ENCODE measurements around the gene CDCA4.
A peak's percentile ranks its signal among the peaks of the same experiment; 100 is the strongest.

CDCA4 gene

DNA sequence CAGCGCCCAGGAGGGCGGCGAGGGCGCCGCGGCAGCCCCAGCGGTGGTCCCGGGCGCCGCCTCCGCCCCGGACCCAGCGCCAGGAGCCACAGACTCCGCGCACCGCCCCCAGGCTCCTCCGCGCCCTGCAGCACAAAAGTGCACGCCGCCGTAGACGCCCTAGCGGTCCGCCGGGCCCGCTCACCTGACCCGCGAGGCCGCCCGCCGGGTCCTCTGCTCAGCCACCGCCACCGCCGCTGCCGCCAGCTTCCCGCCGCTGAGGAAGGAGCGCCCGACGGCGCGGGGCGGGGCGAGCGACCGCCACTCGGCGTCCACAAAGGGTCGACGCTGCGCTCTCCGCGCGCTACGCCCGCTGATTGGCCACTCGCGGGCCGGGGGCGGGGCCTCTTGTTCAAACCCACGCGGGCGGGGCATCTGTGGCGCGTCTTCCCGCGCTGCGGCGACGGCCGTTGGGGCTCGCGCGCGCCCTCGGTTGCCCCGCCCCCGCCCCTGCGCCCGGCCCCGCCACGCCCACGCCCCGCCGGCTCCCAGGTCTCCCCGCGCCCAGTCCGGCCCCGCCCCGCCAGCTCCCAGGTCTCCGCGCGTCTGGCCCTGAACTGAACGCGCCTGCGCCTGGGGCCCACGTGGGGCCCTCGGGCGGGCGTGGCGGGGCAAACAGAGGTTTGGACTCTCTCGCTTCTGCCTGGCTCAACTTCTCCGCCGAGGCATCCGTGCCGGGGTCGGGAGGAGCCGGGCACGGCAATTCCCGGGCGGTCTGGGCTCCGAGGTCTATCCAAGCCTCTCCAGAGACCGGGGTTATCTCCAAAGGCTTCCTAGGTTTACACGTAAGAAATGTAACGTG lies at the start of gene CDCA4:
TSS of gene CDCA4 (minus strand) at position 269 of the 841 bp plus-strand sequence. CDS start 9,154 bp downstream, outside the sequence.
- TF ChIP-seq ZFX (IDR thresholded peaks at IDR 0.05; ENCODE audit: borderline replicate concordance) = no peak
- TF ChIP-seq, protein P1, sequence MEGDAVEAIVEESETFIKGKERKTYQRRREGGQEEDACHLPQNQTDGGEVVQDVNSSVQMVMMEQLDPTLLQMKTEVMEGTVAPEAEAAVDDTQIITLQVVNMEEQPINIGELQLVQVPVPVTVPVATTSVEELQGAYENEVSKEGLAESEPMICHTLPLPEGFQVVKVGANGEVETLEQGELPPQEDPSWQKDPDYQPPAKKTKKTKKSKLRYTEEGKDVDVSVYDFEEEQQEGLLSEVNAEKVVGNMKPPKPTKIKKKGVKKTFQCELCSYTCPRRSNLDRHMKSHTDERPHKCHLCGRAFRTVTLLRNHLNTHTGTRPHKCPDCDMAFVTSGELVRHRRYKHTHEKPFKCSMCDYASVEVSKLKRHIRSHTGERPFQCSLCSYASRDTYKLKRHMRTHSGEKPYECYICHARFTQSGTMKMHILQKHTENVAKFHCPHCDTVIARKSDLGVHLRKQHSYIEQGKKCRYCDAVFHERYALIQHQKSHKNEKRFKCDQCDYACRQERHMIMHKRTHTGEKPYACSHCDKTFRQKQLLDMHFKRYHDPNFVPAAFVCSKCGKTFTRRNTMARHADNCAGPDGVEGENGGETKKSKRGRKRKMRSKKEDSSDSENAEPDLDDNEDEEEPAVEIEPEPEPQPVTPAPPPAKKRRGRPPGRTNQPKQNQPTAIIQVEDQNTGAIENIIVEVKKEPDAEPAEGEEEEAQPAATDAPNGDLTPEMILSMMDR (IDR thresholded peaks at IDR 0.05) = no peak
- peak within 1 kb of the TSS; percentile 91 for H3K27ac ChIP-seq

DNA sequence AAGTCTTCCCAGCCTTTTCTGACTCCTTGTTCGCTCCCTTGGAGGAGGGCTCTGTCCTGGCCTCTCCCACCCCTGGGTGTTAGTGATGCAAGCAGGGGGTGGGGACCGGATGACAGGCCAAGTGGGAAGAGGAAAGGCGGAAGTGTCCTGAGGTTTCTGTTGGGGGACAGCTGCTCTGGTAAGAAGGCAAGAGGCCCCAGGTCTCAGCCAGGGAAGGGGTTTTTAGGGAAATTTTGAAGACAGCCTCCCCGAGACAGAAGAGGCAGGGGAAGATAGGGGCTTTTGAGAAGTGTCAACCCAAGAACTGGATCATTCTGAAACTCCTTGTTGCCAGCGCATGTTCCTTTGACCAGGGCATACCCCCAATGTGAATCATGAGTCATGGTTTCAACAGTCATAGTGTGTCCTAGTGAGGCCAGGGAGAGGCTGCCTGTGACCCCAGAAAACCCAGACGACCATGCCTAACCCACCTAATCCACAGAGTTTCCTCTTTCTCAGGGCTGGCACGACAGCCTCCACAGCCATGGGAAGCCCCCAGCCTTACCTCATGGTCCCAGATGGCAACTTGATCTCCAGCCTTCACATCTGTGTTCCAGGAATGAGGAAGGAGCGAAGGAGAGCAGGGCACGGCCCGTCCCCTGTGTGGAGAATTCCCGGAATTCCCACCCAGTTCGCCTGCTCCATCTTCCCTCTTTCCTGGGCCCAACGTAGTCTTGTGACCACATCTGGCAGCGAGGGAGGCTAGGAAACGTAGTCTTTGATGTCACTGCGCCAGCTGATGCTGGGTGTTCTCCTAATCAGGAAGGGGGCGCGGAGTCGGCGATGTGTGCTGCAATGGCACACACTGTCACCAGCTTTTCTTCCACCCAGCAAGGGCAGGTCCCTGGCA lies 49.2 kb upstream of the CDCA4 start:
- H3K27ac ChIP-seq = no peak overlapping the region
- TF ChIP-seq ZFX (IDR thresholded peaks at IDR 0.05; ENCODE audit: borderline replicate concordance) = no peak
- TF ChIP-seq, protein P1 (IDR thresholded peaks at IDR 0.05) = no peak

DNA sequence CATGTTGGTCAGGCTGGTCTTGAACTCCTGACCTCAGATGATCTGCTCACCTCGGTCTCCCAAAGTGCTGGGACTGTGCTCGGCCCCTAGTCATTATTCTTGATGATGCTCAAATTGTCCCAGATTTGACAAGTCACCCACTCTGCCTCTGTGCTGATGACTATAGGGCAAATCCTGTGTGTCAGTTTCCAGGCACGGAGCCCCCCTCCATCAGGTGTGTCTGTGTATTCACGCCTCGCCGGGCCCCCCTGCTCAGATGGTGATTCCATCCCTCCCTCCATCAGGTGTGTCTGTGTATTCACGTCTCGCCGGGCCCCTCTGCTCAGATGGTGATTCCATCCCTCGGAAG lies 48.6 kb upstream of the CDCA4 start:
- TF ChIP-seq, protein P1 (IDR thresholded peaks at IDR 0.05) = no peak
- TF ChIP-seq ZFX (IDR thresholded peaks at IDR 0.05; ENCODE audit: borderline replicate concordance) = no peak
- H3K27ac ChIP-seq = no peak overlapping the region

DNA sequence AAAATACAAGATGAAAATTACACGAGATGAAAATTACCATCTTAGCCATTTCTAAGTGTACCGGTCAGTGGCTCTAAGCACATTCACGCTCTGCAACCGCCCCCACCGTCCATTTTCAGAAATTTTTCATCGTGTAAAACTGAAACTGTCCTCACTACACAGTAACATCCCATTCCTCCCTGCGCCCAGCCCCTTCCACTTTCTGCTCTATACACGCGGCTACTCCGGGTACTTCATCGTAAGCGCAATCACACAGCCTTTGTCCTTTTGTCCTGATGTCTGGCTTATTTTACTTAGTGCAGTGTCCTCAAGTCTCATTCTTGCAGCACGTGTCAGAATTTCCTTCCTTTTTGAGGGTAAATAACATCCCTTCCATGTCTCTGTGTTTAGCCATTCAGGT lies 47.9 kb upstream of the CDCA4 start:
- no peak overlapping the region for H3K27ac ChIP-seq
- TF ChIP-seq, protein P1 (IDR thresholded peaks at IDR 0.05) = no peak
- TF ChIP-seq ZFX (IDR thresholded peaks at IDR 0.05; ENCODE audit: borderline replicate concordance) = no peak

DNA sequence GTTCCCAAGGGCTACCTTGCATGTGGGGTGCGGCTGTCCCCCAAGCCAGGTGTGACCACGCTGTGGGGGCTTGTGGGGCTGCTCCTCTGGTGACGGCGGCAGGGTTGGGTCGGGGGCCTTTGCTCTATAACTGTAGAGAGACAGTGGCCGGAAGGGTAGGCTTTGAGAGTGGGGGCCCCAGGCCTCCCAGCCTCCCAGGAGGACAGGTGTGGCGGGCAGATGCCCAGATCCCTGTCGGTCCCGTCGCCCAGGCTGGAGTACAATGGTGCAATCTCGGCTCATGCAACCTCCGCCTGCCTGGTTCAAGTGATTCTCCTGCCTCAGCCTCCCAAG lies 47.1 kb upstream of the CDCA4 start:
- H3K27ac ChIP-seq = no peak overlapping the region
- TF ChIP-seq, protein P1 (IDR thresholded peaks at IDR 0.05) = no peak
- TF ChIP-seq ZFX (IDR thresholded peaks at IDR 0.05; ENCODE audit: borderline replicate concordance) = no peak

DNA sequence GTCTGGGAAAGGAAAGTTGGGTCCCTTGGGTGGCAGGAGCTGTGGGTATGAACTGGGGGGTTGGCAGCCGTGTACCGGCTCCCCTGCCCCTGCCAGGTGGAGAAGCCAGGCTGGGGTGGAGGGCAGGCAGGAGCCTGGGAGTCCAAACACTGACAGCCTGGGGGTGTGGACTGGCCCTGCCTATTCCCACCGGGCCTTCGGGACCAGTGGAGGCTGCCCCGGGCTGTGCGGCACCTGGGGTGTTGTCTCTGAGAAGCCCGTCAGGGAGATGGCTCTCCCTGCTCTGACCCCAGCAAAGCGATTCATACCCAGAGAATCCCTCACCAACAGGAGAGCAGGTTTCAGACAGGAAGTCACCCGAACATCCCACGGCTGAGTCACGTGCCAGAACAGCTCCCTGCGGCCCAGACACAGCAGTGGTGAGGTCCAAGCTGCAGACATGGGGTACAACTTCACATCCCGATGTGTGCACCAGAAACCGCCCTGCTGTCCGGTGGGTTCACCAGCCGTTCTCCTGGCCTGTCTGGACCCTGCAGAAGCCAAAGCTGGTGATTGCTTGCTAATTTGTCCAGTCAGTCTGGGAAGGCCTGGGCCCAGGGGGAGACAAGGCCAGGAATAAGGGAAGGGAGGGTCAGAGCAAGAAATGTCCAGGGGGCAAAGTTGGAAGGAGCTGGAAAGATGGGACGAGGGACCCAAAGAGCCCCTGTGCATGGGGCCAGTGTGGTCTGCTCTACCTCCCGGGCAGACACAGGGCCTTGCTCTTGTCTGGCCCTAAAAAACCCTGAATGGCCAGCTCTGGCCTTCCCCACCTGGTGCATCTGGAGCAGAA lies 46.5 kb upstream of the CDCA4 start:
- H3K27ac ChIP-seq = no peak overlapping the region
- no peak for TF ChIP-seq ZFX (IDR thresholded peaks at IDR 0.05; ENCODE audit: borderline replicate concordance)
- TF ChIP-seq, protein P1 (IDR thresholded peaks at IDR 0.05) = no peak

All from 22Rv1 (cell line).